ENCODE data around the gene TSPAN1.

GRCh38 chr1:46193984-46194570, 19.2 kb downstream of the TSPAN1 start:
- TF ChIP-seq POLR2A (IDR thresholded peaks at IDR 0.05; ENCODE audit: low read depth, low read length), result no peak
- TF ChIP-seq POLR2AphosphoS5 (IDR thresholded peaks at IDR 0.05; ENCODE audit: low read depth, low read length), result no peak
- TF ChIP-seq TAF1 (IDR thresholded peaks at IDR 0.05; ENCODE audit: borderline replicate concordance, low read depth, low read length), result no peak

All from GM12892 (cell line).